Measurements from ENCODE around the gene SH3RF1.
"Not testable (repeated sequence)": the region's sequence is repeated elsewhere in the genome, so short reads cannot be mapped to it uniquely, and the experiment has no call there.

The SH3RF1 gene

GRCh38 chr4:169225812-169226211, 44.9 kb downstream of the SH3RF1 start:
- no peak for DNase-seq (ENCODE audit: low read depth in 3 of 3)

GRCh38 chr4:169225058-169225751, 45.6 kb downstream of the SH3RF1 start:
- no peak for DNase-seq (ENCODE audit: low read depth in 3 of 3)

- no peak for DNase-seq (ENCODE audit: low read depth in 3 of 3)
Measured at GRCh38 chr4:169222761-169223160, 48.0 kb downstream of the SH3RF1 start.

- DNase-seq (ENCODE audit: low read depth in 3 of 3): no peak
Measured at GRCh38 chr4:169221662-169222061, 49.1 kb downstream of the SH3RF1 start.

GRCh38 chr4:169220854-169221411, 49.8 kb downstream of the SH3RF1 start:
- no peak for DNase-seq (ENCODE audit: low read depth in 3 of 3)

GRCh38 chr4:169220447-169220846, 50.3 kb downstream of the SH3RF1 start:
- no peak for DNase-seq (ENCODE audit: low read depth in 3 of 3)

- DNase-seq (ENCODE audit: low read depth in 3 of 3): no peak
Measured at GRCh38 chr4:169219440-169219839, 51.3 kb downstream of the SH3RF1 start.

GRCh38 chr4:169215656-169216055, 55.1 kb downstream of the SH3RF1 start:
- no peak for DNase-seq (ENCODE audit: low read depth in 3 of 3)

GRCh38 chr4:169212981-169213380, 57.8 kb downstream of the SH3RF1 start:
- no peak for DNase-seq (ENCODE audit: low read depth in 3 of 3)

- DNase-seq (ENCODE audit: low read depth in 3 of 3): no peak
Measured at GRCh38 chr4:169210504-169211118, 60.1 kb downstream of the SH3RF1 start.

GRCh38 chr4:169209388-169209883, 61.3 kb downstream of the SH3RF1 start:
- DNase-seq (ENCODE audit: low read depth in 3 of 3): no peak

- DNase-seq (ENCODE audit: low read depth in 3 of 3): no peak
Measured at GRCh38 chr4:169208516-169208915, 62.2 kb downstream of the SH3RF1 start.

- no peak for DNase-seq (ENCODE audit: low read depth in 3 of 3)
Measured at GRCh38 chr4:169208090-169208455, 62.7 kb downstream of the SH3RF1 start.

GRCh38 chr4:169207436-169208089, 63.2 kb downstream of the SH3RF1 start:
- DNase-seq (ENCODE audit: low read depth in 3 of 3): no peak

- no peak for DNase-seq (ENCODE audit: low read depth in 3 of 3)
Measured at GRCh38 chr4:169205744-169206080, 65.0 kb downstream of the SH3RF1 start.

- DNase-seq (ENCODE audit: low read depth in 3 of 3): no peak
Measured at GRCh38 chr4:169205075-169205743, 65.5 kb downstream of the SH3RF1 start.

- DNase-seq (ENCODE audit: low read depth in 3 of 3): no peak
Measured at GRCh38 chr4:169203891-169204290, 66.9 kb downstream of the SH3RF1 start.

- DNase-seq (ENCODE audit: low read depth in 3 of 3): not testable (repeated sequence)
Measured at GRCh38 chr4:169203278-169203677, 67.5 kb downstream of the SH3RF1 start.

- no peak for DNase-seq (ENCODE audit: low read depth in 3 of 3)
Measured at GRCh38 chr4:169202878-169203277, 67.9 kb downstream of the SH3RF1 start.

- no peak for DNase-seq (ENCODE audit: low read depth in 3 of 3)
Measured at GRCh38 chr4:169202145-169202699, 68.5 kb downstream of the SH3RF1 start.

GRCh38 chr4:169201222-169202144, 69.3 kb downstream of the SH3RF1 start:
- no peak for DNase-seq (ENCODE audit: low read depth in 3 of 3)

Measured in stimulated activated CD4-positive, alpha-beta T cell treated with anti-CD3 and anti-CD28 coated beads, TNF-alpha, amount 100 ng/mL, for 48 hours (primary cell).